GM18517 (cell line): ENCODE measurements around the gene CALML6.
"Not testable (repeated sequence)": the region's sequence is repeated elsewhere in the genome, so short reads cannot be mapped to it uniquely, and the experiment has no call there.

ENCODE experiments used
- ATAC-seq: cut with Tn5 transposase; IDR thresholded peaks from one replicate; pipeline ENCODE4 v1.9.1; 2021; ENCODE audit warnings: mild to moderate bottlenecking, moderate library complexity; ENCODE audit not compliant: unreplicated experiment

Gene CALML6, protein sequence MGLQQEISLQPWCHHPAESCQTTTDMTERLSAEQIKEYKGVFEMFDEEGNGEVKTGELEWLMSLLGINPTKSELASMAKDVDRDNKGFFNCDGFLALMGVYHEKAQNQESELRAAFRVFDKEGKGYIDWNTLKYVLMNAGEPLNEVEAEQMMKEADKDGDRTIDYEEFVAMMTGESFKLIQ

DNA sequence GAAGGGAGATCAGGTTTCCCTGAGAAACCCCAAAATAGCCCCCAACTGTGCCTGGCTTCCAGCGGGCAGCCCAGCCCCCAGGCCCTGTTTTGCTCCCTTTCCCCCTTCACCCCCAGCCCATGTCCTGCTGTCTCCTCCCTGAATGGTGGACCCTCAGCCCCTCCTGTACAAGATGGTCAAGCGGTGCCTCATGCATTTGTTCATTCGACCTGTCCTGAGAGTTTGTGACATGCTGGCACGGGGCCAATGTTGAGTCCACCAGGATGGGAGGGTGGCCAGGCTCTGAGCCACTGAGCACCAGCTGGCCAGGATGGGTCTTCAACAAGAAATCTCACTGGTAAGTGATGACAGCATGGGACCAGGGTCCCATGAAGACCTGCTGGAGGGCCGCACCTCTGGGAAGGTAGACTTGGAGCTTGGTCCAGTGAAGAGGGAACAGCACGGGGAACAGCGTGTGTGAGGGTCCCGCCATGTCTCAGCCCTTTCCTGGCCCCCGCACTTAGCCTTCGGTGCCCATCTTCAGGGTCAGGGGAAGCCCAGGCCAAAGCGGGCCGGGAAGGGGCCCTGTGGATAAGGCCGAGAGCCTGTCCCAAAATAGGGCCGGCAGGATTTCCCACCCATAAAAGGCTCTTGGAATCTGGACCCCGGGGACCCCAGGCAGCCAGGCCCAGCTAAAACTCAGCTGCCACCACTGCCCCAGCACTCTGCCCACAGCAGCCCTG is at the start of gene CALML6:
Gene CALML6 (plus strand): TSS at position 290 of the 722 bp plus-strand sequence. CDS start 21 bp downstream, at position 311.
- no peak for ATAC-seq

DNA sequence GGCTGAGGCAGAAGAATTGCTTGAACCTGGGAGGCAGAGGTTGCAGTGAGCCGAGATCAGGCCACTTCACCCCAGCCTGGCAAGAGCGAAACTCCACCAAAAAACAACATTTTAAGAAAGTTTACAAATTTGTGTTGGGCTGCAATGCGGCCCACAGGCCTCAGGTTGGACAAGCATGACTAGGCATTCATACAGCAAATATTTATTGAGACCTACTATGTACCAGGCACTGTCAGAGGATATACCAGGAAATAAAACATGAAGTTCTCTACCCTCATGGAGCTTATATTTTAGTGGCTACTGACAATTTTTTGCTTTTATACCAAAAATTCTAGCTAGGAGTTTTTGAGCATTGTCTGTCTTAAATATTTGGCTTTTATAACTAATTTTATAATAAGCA is 47.9 kb upstream of the CALML6 start:
- ATAC-seq: no peak

DNA sequence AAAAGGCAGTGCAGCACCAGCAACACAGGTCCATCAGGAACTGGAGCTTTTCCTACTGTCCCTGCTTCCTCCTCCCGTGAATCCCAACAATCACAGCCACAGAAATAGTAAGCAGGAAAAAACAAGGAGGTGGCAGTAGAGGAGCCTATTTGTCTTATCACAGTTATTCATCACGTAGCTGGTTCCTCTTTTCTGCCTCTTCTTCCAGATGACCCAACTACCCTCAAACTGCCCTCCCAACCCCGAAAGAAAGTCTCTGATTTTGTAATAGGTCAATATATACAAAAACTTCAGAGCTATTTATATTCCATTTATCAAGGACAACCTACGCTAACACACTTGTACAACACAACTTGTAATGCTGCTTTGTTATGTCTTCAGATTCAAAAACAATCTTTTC is 45.6 kb upstream of the CALML6 start:
- ATAC-seq: no peak

DNA sequence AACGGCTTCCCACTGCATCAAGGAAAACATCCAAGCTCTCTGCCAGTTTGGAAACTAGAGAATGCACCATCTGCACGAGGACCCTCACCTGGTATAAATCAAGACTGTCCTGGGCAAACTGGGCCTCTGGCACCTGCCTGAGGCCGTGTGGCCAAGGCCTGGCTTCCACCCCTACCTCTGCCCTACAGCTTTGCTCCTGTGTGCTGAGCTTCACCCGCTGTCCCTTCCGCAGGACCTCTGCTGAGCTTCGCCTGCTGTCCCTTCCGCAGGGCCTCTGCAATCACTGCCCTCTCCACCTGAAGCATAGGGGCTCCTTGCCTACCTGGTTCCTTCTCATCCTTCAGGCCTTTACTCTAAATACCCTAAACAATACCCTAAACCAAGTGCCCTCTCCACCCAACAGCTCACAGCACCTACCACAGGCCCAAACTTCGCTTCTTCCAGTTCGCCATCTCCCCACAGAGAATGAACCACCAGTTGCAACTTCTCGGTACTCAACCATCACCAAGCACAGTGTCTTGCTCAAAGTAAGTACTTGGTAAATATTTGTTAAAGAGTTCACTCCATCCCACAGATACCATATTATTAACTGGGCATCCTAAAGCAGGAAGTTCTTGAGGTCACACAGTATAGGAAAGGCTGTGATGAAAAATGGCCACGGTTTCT is 42.6 kb upstream of the CALML6 start:
- ATAC-seq: no peak

DNA sequence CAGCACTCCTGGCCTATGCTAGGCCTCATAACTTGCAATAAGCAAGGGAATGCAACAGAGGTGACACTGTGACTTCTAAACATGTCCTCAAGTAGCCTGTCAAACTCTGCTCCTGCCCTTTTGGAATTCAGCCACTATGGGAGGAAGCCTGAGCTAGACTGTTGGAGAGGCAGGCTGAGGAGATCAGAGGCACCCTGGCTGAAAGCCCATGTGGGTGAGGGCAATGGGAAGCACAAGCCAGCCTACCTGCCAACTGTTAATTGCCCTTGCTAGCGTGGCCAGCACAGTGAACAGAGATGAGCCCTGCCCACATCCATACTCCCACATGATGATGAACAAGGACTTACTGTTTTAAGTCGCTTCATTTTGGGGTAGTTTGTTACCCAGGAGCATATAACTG is 41.9 kb upstream of the CALML6 start:
- no peak for ATAC-seq

DNA sequence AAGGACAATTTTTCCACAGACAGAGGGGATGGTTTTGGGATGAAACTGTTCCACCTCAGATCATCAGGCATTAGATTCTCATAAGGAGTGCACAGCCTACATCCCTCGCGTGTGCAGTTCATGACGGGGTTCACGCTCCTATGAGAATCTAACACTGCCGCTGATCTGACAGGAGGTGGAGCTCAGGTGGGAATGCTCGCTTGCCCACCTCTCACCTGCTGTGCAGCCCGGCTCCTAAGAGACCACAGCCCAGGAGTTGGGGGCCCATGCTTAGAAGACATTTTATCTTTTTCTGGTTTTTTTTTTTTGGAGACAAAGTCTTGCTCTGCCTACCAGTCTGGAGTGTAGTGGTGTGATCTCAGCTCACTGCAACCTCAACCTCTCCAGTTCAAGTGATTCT is 40.2 kb upstream of the CALML6 start:
- no peak for ATAC-seq

DNA sequence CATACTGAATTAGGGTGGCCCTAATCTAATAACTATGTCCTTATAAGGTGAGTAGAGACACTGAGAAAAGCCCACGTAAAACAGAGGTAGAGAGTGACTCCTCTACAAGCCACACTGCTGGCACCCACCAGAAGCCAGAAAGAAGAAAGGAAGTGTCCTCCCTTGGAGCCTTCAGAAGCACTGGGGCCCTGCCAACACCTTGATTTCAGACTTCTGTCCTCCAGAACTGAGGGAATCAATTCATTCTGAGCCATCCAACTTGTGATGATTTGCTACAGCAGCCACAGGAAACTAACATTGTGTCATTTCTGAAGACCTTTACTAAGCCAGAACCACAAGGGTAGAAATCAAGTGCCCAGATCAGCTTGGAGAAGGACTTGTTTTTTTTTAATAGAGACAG is 39.1 kb upstream of the CALML6 start:
- ATAC-seq: no peak

DNA sequence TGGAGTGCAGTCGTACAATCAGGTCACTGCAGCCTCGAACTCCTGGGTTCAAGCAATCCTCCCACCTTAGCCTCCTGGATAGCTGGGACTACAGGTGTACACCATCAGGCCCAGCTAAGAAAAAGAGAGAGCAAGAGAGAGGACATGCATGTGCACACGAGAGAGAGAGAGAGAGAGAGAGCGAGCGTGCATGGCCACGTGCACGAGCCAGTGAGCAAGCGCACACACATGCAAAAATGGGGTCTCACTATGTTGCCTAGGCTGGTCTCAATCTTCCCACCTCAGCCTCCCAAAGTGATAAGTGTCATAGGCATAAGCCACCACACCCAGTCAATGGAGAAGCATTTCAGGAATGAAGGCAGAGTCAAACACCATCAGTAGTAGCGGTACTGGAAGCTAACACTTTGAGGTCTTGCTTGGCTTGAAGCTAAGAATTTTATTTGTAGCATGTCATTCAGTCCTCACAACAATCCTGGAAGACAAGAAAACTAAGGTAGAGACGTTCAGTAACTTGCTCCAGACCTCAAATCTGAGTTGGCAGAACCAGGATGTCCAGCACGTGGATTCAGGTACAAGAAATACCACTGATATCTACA is 38.6 kb upstream of the CALML6 start:
- ATAC-seq: no peak

DNA sequence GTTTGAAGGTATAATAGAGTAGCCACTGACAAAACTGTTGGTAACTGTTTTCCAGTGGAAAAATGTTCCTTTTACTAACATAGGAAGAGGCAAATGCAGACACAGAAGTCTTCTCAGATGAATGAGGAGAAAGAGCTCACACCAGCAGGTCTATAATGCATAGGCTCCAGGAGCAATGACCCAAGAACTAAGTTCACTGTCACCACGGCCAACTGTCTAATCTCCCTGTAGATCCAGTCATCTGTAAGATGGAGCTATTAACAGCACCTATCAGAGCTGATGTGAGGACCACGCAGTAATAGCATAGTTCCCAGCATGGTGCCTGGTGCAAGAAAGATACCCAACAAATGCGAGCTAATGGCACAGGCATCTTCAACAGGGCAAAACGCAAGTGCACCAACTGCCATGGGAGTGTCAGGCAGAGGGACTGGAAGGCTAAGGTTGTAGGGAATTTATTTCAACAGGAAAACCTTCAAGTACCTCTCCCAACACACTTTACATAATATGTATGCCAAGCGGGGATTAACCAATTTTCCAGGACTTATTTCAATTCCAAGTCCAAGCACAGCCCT is 37.1 kb upstream of the CALML6 start:
- no peak for ATAC-seq

DNA sequence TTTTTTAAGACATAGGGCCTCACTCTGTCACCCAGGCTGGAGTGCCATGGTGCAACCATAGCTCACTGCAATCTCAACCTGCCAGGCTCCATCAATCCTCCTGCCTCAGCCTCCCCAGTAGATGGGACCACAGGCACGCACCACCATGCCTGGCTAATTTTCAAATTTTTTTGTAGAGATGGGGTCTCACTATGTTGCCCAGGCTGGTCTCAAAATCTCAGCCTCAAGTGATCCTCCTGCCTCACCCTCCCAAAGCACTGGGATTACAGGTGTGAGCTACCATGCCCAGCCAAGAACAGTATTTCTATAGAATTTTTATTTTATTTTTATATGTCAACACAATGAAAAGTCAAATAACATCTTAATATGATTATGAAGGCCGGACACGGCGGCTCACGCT is 35.1 kb upstream of the CALML6 start:
- no peak for ATAC-seq

DNA sequence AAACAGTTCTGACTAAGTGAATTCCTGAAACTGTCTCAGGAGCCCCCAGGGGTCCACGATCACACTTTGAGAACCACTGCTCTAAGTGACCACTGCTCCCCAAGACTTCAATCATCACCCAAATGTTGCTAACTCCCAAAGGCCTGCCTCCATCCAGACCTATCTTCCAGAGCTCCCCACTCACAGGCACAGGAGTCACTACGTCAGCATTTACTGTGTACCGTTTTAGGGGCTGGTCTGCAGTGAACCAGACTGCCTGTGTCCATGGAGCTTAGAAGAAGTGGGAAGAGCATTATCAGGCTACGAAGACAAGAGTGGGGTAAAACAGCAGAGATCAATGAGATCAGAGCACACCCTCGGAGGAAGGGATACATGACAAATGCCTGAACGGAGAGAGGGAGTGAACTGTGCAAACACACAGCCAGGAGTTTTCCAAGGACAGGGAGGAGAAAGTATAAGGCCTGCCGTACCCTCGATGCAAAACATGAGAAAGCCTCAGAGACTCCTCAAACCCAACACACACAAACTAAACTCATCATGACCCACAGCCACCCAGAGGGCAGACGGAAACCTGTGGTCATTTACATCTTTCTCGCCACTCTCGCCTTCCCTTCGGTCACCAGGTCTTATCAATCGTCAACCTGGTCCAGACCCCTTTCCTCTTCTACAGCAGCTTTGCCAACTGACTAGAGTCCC is 34.3 kb upstream of the CALML6 start:
- ATAC-seq: no peak

DNA sequence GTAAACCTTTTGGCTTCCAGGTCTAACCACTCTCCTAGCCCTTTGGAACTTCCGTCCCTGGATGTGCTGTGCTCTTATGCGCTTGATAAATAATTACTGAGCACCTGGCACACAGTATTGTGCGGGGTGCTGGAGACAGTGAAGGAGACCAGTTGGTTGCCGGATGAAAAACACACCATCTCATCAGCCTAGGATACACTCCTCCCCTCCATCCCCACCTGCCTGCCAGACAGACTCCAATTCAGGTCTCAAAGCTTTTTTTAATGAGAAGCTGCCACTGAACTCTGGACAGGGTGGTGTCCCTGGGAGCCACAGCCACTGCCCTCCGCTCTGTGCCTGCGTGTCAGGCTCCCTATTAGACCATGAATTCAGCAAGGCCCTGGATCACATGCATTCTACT is 33.3 kb upstream of the CALML6 start:
- ATAC-seq: no peak

DNA sequence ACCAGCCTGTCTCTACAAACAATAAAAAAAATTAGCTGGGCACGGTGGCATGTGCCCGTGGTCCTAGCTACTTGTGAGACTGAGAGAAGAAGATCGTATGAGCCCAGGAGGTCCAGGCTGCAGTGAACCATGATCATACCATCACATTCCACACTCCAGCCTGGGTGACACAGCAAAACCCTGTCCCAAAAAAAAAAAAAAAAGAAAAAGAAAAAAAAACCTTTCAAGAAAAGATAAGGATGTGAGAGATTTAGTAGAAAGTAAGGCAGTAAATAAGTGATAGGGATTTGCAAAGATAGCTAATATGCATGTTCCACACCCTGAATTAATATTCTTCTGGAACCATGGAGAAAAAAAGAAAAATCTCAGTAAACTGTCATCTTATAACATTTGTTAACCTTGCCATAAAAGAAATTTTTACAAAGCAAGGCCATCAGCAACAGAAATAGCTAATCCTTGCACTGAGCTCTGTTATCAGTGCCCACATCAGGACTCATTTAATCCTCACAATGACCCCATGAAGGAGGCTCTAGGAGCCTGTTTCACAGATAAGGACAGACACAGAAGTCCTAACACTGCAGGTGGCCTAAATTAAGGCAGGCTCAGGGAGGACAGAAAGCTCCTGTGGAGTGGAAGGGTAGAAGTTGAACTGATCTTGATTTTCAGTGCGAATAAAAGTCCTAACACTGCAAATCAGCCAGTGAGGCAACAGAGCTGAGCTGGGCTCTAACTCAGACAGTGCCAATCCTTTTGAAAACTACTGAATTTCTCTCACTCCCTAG is 31.8 kb upstream of the CALML6 start:
- ATAC-seq: no peak

DNA sequence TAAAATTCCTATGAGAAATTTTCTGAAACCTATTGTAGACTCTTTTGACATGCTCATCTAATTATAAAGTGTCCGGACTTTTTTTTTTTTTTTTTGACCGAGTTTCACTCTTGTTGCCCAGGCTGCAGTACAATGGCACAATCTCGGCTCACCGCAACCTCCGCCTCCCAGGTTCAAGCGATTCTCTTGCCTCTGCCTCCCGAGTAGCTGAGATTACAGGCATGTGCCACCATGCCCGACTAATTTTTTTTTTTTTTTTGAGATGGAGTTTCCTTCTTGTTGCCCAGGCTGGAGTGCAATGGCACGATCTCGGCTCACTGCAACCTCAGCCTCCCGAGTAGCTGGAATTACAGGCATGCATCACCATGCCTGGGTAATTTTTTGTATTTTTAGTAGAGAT is 31.2 kb upstream of the CALML6 start:
- not testable (repeated sequence) for ATAC-seq

DNA sequence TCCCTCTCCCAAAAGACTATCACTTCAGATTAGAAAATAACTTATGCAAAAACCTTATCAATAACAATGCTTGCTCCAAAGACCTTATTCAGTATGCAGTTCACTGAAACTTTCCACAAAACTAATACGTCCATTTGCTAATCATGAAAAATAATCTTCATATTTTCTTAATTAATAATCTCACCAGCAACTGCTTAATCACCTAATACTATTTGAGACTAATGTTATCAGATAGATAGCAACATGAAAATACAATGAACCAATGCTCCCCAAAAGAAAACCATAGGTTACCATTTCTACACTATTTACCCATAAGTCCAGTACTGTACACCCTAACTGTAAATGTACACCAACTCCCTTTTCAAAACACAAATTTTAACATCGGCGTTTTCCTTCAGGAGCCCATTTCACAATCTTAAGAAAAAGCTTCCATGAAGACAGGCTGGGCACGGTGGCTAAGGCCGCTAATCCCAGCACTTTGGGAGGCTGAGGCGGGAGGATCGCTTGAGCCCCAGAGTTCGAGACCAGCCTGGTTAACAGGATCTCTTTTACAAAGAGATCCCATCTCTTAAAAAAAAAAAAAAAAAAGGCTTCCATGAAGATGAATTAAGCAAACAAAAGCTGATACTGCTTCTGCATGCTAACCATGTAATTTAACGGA is 25.8 kb upstream of the CALML6 start:
- ATAC-seq: no peak

DNA sequence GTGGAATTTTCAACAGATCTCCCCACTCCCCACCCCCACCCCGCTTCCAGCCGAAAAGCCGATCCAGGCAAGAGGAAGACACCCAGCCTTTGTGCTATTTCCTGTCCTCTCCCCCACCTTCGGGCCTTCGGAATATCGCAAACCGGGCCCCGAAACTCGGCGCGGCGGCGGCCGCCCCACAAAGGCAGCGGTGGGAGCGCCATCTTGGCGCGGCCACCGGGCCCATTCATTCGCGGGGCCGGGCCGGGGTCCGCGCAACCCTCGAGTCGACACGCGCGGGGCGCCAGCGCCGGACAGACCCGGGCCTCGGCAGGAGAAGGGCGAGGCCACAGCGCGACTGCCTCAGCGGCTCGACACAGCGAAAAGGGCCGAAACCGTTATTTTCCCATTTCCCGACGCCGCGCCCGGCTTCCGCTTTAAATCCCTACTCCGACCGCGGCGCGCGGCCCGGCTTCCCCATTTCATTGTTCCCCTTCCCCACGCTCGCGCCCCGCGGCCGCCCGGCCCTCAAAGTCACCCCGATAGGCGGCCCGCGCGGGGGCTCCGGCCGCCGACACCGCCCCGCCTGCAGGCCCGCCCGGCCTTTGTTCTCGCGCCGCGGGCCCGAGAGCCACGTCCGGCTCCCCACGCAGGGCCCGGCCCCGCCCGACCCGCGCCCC is 25.1 kb upstream of the CALML6 start:
- peak; percentile 33 for ATAC-seq

DNA sequence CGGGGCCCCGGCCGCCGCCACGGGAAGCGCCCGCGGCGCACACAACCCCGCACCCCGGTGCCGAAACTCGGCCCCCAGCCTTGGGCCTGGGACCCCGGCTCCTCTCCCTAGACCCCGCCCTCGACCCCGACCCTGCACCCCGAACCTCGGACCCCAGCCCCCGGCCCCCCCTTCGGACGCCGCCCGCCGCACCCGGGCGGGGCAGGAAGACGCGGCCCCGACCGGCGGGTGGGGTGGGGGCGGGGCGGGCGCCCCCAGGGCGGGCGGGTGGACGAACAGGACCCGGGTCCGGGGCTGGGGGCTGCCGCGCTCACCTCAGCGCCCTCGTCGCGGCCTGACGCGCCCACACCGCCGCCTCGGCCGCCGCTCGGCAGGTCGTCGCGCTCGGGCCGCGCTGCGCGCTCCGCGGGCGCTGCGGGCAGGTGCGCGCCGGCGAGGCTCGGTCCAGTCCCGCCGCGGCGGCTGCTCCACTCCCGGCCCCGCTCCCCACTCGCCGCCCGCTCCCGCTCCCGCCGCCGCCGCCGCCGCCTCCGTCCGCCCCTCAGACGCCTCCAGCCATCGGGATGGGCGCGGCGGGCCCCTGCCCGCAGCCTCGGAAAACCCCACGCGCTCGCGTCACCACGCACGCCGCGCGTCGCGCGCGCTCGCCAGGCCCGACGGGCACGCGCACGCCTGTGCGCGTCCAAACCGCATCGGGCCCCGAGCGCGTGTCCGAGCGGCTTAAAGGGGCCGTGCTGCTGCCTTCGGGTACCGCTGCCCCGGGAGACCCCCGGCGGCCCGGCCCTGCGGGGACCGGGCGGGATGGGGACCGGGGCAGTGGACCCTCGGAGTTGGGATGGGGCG is 24.3 kb upstream of the CALML6 start, which contains the start of gene GNB1:
Gene GNB1 (minus strand): TSS at position 582 of the 843 bp plus-strand sequence. CDS start 65,634 bp downstream, outside the sequence.
- ATAC-seq: peak; percentile 41
